Hematopoietic multipotent progenitor cell treated with erythropoietin and hydrocortisone succinate and interleukin-3 and kit ligand, for 15 days (in vitro differentiated cells): Measurements from ENCODE around the gene SYTL4.
"Not testable (repeated sequence)": the region's sequence is repeated elsewhere in the genome, so short reads cannot be mapped to it uniquely, and the experiment has no call there.

Experiments
- DNase-seq: peaks from one replicate; pipeline ENCODE4 v3.0.0-alpha.2; 2015; ENCODE audit warnings: low spot score

The SYTL4 gene

DNA sequence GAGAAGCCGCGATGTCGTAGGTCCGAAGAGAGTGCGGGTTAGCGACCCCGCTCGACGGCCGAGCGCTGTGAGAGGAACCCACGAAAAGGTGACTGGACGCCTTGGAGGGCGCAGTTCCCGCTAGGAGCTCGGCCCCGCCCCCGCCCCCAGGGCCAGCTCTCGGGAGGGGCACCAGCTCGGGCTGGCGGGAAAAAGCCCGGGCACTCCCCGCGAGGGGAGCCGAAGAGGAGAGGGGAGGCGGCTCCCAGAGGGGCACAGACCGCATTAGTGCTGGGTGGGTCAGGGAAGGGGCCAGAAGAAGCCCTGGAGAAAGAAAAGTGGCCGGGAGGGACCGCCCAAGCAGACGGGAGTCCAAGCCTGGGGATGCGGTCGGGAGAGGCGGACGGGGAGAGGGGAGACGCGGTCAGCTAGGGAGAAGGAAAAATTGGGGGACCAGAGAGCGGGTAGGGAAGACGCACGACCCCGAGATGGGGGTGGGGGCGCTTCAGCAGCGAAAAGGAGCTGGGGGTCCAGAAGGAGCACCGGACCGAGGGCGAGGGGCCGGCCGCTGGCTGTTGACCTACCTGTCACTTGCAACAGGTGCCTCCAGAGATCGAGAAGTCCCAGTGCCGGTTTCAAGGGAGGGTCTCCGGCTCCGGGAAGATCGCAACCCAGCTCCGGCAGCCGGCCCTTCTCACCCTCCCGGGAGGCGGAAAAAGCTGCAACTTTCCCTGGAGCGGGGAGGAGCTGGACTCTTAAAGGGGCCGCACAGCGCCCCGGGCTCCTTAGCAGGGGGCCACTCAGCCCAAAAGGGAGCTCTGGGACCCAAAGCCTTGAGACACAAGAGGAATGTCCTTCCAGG is at the start of gene SYTL4:
SYTL4 (minus strand) TSS at position 681 of the 841 bp plus-strand sequence. CDS start 30,084 bp downstream, outside the sequence.
- peak; percentile 28 for DNase-seq

DNA sequence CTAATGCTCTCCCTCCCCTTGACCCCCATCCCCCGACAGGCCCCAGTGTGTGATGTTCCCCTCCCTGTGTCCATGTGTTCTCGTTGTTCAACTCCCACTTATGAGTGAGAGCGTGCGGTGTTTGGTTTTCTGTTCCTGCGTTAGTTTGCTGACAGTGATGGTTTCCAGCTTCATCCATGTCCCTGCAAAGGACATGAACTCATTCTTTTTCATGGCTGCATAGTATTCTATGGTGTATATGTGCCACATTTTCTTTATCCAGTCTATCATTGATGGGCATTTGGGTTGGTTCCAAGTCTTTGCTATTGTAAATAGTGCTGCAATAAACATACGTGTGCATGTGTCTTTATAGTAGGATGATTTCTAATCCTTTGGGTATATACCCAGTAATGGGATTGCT is 37.5 kb upstream of the SYTL4 start:
- DNase-seq = not testable (repeated sequence)

- DNase-seq = peak; percentile 82
Observed at GRCh38 chrX:100768679-100769338, 36.9 kb upstream of the SYTL4 start.

DNA sequence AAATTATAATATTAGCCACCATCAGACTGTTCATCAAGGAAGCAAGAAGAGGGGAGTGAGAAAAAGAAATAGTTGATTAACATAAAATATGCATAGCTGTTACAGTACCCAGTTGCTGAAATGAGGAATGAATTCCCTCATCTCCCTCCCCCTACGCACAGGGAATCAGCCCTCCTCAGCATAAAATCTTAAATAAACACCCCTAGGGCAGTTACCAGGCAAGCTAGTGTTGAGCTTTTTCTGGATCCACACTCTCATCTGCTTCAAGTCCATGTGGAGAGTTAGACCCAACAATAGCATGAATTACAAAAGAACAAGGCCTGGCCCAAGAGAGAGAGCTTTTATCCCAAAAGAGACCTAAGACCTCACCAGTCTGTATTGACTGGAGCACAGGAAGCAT is 19.0 kb upstream of the SYTL4 start:
- no peak for DNase-seq

DNA sequence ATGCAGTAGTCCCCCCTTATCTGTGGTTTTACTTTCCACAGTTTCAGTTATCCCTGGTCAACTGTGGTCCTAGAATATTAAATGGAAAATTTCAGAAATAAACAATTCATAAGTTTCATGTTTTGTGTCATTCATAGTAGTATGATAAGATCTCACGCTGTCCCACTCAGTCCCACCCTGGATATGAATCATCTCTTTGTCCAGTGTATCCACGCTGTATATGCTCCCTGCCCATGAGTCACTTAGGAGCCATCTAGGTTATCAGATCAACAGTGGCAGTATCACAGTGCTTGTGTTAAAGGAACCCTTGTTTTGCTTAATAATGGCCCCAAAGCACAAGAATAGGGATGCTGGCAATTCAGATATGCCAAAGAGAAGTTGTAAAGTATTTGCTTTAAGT is 16.2 kb upstream of the SYTL4 start:
- DNase-seq = no peak

- DNase-seq = no peak
Observed at GRCh38 chrX:100747703-100748102, 15.8 kb upstream of the SYTL4 start.

- DNase-seq = no peak
Observed at GRCh38 chrX:100747090-100747489, 15.2 kb upstream of the SYTL4 start.

- DNase-seq = no peak
Observed at GRCh38 chrX:100745806-100746537, 14.1 kb upstream of the SYTL4 start.

DNA sequence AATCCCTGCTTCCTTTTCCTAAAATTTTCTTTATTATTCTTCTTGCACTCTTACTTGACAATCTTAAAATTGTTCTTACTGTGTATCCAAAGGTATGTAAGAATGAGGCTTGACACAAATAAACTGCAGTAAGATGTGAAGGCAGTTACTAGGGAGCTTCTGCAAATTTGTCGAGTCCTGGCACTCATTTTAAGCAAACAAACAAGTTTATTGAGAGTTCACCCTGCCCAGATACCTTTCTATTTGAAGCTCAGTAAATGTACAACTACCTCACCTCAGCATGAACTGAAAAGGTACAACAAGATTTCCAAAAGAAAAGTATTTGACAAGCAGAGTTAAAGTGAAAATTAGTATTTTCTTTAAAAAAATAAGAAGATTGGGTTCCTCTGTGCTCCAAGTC is 13.3 kb upstream of the SYTL4 start:
- no peak for DNase-seq

- DNase-seq = peak; percentile 30
Observed at GRCh38 chrX:100743009-100743607, 11.2 kb upstream of the SYTL4 start.

DNA sequence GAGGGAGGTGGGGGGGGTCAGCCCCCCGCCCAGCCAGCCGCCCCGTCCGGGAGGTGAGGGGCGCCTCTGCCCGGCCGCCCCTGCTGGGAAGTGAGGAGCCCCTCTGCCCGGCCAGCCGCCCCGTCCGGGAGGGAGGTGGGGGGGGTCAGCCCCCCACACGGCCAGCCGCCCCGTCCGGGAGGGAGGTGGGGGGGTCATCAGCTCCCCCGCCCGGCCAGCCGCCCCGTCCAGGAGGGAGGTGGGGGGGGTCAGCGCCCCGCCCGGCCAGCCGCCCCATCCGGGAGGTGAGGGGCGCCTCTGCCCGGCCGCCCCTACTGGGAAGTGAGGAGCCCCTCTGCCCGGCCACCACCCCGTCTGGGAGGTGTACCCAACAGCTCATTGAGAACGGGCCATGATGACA is 7.9 kb downstream of the SYTL4 start:
- not testable (repeated sequence) for DNase-seq

DNA sequence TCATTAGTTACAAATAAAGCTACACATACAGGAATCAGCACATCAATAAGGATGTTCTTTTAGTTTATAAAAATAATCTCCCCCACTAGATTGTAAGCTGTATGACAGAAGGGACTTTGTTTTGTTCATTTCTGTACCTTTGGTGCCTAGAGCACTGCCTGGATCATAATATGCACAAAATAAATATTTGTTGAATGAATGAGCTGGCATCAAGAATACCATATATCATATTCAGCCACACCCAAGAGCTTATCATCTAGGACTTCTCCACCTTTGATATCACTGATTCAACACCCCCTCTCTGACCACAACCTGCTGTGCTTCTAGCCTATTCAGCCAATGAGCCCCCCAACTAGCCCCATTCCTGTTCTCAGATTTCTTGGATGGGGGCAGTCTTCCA is 10.6 kb downstream of the SYTL4 start:
- no peak for DNase-seq

DNA sequence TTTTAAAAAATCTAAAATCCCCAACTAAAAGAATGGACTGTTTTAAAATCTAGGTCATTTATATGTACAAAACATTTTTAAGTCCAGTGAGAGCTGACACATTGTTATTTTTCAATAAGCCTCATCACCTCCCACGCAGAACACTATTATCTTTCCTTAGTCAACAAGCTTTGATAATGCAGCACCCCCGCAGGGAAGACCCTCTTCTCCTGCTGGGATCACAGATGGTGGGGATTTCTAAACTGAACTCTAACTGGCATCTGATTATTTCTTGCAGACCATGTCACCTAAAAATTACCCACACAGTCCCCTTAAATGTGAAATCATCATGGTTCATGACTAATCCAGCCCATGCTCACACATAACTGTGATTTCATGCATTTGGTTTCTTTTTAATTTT is 11.6 kb downstream of the SYTL4 start:
- DNase-seq = no peak

GRCh38 chrX:100719139-100719538 is 12.8 kb downstream of the SYTL4 start:
- DNase-seq = no peak

DNA sequence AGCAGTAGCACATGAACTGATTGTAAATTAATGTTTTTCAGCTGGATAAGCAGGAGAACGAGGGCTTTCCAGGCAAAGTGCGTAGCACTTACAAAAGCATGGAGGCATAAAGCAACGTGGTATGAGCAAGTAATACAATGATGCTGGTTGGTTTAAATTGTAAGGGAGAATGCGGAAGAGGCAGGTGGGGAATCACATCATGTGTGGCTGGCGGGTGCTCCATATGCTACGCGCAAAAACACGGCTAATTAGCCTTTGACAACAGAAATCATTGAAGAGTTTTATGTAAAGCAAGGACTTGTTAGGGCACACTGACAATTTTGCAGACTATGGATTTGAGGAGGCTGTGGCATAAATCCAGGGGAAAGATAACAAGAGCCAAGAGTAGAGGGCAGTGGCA is 14.6 kb downstream of the SYTL4 start:
- no peak for DNase-seq

GRCh38 chrX:100710816-100711215 is 21.1 kb downstream of the SYTL4 start:
- no peak for DNase-seq

GRCh38 chrX:100704581-100705203 is 27.2 kb downstream of the SYTL4 start:
- no peak for DNase-seq

- DNase-seq = no peak
Observed at GRCh38 chrX:100700809-100701208, 31.1 kb downstream of the SYTL4 start.

DNA sequence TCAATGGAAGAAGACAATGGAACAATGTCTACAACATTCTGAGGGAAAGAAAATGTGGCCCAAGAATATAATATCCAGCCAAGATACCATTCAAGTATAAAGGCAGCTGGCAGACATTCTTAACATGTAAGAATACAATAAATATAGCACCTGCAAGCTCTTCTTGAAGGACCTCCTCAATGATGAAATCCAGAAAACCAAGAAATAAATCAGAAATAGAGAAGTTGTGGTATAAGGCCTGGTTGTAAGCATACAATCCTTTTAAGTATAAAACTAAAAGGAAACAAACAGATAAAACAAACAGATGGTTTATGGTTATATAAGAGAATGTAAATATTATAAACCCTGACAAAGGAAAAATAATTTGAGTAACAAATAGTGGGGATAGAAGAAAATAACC is 33.4 kb downstream of the SYTL4 start:
- DNase-seq = no peak

- DNase-seq = no peak
Observed at GRCh38 chrX:100696699-100697351, 35.1 kb downstream of the SYTL4 start.

GRCh38 chrX:100695991-100696390 is 35.9 kb downstream of the SYTL4 start:
- no peak for DNase-seq
